ENCODE data around the gene BRSK1.

BRSK1 gene

DNA sequence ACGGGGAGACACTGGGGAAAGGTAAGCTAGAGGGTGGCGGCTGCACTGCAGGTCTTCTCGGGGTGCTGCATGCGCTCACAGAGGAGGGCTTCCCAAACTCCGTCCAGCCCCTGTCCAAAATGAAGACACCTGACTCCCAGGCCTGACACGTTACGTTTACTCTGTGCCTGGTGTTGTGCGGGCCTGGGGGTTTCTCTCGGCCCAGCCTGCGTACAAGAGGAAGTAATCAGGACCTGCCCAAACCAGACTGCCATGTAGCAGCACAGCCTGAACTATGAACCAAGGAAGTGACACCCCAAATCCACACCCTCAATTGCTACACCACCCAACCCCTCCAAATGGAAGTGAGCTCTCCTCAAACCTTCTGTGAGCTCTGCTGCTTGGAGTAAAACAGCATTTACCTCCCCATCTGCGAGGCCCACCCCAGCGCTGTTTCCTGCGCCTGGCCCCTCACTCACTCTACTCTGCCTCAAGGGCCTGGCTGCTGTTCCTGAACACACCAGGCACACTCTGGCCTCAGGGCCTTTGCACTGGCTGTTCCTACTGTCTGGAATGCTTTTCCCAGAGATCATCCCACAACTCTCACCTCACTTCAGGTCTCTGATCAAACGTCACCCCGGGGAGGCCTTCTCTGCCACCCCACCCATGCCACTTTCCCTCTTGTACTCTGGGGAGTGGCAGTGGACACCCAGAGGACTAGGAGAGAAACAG lies 6.9 kb upstream of the BRSK1 start:
- no peak for DNase-seq

- DNase-seq = no peak
Measured at GRCh38 chr19:55277494-55277893, 6.3 kb upstream of the BRSK1 start.

- no peak for DNase-seq
Measured at GRCh38 chr19:55278391-55279135, 5.2 kb upstream of the BRSK1 start.

DNA sequence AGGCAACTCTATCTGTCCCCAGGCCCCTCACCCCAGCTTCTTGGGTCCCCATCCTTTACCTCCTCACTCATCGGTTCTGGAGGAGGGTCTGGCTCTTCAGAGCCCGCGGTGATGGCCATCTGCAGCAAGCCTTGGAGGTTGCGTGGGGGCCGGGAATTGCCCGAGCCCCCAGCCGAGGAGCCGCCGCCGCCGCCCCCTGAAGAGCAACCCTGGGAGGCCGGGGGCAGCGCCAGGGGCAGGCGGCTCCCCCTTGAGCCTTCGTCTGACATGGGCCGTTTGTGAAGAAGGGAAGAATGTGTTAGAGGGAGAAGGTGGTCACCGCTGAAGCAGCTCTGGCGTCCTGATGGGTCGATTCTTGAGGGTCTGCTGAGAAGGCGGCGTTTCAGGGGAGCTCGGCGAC lies 4.5 kb upstream of the BRSK1 start:
- no peak for DNase-seq

DNA sequence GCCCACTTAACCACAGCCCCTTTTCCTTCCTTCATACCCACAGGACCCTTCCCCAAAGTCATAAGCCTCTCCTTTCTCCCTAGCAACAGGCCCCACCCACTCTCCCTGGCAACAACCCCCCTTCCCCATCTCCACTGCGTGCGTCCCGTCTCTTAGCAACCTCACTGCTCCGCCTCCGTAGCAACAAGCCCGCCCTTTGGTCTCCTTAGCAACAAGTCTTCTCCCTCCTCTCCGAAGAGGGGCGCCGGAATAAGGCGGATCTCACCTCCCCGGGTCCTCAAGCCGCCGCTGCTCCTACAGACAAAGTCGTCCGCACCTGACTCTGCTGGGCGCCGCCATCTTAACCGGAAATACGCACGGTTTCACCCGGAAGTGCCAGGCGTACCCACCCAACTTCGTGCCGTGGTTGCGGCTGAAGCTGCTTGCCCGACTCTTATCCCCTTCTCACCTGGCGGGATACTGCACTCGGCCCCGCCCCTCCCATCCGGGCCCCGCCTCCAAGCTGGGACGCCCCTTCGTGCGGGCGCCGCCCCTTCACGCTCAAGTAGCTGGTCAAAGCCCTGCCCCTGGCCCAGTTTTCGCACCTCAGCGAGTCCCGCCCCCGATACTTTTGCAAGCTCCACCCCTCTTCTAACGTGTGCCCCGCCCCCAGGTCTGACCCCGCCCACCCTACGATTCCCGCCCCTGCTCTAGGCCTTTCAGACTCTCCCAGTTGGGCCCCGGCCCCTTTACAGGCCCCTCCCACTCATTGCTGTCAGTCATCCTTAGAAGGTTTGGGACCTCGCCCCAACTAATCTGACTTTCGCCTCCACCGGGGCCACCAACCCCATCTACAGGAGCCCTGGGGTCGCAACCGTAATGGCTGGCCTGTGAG lies 3.8 kb upstream of the BRSK1 start, which contains the start of gene HSPBP1:
TSS of gene HSPBP1 (minus strand) at position 341 of the 874 bp plus-strand sequence. CDS start 502 bp downstream, outside the sequence.
- DNase-seq = peak; percentile 92

DNA sequence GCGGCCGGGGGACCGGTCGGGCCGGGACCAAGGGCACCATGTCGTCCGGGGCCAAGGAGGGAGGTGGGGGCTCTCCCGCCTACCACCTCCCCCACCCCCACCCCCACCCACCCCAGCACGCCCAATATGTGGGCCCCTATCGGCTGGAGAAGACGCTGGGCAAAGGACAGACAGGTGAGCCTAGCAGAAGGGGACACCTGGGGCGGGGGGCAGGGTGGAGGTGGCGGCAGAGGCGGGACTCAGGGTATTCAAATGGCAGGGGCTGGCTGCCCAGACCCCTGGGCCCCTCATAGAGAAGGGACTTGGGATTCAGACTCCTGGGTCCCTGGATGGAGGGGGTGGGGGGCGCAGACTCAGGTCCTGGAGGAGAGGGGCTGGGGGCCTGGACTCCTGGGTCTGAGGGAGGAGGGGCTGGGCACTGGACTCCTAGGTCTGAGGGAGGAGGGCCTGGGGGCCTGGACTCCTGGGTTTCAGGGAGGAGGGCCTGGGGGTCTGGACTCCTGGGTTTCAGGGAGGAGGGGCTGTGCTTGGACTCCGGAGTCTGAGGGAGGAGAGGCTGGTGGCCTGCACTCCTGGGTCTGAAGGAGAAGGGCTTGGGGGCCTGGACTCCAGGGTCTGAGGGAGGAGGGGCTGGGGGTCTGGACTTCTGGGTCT lies 735 bp downstream of the BRSK1 start:
- no peak for DNase-seq

DNA sequence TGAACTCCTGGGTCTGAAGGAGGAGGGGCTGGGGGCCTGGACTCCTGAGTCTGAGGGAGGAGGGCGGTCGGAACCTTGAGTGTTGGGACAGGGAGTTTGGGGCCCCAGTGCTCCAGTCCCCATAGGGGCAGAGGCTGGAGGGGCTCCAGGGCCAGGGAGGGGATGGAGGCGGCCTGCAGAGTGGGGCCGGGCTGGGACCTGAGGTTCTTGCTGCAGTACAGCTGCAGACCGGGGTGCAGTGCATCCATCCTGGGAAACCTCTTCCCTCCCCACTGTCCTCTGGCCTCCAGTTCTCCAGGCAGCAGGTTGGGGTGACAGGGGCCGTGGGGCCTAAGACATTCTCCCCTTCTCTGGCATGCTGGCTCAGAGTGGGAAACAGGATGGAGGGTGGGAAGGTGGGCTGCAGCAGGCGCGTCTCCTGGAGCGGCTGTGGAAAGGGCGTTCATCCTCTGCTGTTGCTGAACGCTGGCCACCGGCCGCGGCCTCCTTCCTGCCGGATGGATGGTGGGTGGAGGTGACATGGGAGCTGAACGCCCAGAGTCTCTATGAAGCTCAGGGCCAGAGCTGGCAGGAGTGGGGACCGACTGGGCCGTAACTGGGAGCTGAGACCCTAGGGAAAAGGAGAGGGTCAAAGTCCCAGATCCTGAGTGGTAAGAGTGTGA lies 1.6 kb downstream of the BRSK1 start:
- DNase-seq = no peak

DNA sequence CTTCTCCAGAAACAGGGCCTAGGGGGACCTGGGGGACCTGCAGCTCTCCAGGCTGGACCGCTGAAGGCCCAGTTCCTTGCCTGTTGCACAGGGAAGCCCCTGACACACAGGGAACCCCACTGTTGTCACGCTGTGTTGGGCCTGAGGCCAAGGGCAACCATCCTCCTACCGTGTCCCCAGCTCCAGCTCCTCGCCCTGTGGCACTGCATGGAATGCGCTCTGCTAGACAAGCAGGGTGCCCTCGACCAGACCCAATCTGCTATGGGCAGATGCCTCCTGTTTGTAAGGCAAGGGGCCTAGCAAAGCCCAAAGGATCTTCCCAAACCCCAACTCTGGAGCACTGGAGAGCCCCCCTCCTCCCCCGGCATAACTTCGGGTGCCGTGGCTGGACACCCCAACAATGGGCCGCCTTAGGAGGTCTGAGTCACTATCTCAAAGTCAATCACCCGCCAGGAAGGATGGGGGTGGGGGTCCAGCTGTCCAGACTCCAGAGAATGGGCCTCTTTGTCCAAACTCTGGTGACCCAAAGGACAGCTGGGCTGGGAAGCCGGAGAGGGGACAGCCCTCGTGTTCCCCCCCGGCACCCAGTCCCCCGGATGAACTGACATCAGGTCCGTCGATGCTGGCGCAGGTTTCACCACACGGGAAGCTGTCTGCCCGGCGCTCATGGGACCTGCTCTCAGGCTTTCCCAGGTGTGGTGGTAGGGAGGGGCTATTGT lies 3.7 kb downstream of the BRSK1 start:
- DNase-seq = no peak

DNA sequence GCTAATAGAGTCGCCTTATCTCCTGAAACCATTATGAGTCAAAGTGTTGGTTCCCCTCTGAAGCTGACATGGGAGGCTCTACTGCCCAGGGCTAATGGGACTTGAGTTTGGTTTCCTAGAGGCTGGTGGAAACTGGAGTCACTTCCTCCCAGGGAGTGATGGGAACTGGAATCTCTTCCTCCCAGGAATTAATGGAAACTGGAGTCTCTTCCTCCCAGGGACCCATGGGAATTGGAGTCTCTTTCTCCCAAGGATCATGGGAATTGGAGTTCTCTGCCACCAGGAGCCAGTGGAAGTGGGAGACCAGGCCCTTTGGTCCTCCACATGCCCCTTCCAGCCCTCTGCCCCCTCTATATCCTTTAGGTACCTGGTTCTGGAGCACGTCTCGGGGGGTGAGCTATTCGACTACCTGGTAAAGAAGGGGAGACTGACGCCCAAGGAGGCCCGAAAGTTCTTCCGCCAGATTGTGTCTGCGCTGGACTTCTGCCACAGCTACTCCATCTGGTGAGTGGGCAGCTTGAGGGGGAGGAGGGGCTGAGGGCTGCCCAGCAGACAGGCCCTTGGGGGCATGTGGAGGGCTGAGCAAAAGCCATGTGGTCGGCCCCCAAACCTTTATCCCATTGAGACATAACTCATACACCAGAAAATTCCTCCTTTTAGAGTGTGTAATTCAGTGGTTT lies 5.5 kb downstream of the BRSK1 start:
- DNase-seq = no peak

GRCh38 chr19:55297267-55297666 lies 13.5 kb downstream of the BRSK1 start:
- DNase-seq = no peak

DNA sequence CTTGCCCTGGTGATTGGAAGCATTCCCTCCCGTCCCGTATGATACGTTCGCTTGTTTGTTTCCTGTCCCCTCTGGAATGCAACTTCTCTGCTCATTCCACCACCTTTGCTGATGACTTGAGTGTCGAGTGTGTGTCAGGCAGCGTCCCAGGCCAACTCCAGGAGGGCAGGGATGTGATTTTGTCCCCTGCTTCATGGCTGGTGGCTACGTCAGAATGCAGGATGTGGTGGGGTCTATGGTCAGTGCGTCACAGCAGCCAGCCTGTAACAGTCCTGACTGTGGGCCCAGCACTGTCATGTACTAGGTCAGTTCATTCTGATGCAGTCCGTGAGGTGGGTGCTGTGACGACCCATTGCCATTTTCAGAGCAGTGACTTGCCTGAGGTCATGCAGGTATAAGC lies 16.2 kb downstream of the BRSK1 start:
- DNase-seq = no peak

DNA sequence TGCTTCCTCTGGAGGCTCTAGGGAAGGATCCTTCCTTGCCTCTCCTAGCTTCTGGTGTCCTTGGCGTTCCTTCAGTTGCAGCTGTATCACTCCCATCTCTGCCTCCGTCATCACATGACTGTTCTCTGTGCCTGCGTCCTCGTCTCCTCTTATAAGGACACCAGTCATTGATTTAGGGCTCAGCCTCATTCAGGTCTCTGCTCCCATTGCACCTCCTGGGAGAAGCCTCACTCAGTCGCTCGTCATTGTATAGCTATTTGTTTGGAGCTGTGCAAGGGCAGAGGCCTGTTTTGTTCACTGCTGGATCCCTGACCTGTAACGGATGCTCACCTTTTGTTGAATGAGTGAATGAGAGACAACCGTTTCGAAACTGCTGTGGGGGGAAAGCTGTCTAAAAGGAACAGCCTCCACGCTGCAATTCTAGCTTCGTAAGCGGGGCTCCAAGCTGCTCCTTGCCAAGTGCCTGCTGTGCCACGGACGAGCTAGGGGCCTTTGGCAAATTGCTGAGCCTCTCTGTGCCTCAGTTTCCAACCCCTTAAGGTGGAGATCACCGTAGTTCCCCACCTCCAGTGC lies 17.2 kb downstream of the BRSK1 start:
- DNase-seq = no peak

- peak; percentile 89 for DNase-seq
Measured at GRCh38 chr19:55301459-55302317, 17.9 kb downstream of the BRSK1 start.

DNA sequence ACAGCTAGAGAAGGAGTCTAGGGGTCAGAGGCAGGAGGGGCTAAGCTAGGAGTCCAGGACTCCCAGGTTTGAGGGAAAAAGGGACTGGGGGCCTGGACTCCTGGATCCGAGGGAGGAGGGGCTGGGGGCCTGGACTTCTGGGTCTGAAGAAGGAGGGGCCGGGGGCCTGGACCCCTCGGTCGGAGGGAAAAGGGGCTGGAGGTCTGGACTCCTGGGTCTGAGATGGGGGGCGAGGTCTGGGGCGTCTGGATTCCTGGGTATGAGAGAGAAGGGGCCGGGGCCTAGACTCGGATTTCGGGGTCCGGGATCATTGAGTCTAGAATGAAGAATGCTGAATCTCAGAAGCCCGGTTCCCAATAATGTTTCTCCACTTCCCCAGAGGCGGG lies 18.5 kb downstream of the BRSK1 start:
- DNase-seq = no peak

GRCh38 chr19:55303477-55303876 lies 19.7 kb downstream of the BRSK1 start:
- DNase-seq = no peak

DNA sequence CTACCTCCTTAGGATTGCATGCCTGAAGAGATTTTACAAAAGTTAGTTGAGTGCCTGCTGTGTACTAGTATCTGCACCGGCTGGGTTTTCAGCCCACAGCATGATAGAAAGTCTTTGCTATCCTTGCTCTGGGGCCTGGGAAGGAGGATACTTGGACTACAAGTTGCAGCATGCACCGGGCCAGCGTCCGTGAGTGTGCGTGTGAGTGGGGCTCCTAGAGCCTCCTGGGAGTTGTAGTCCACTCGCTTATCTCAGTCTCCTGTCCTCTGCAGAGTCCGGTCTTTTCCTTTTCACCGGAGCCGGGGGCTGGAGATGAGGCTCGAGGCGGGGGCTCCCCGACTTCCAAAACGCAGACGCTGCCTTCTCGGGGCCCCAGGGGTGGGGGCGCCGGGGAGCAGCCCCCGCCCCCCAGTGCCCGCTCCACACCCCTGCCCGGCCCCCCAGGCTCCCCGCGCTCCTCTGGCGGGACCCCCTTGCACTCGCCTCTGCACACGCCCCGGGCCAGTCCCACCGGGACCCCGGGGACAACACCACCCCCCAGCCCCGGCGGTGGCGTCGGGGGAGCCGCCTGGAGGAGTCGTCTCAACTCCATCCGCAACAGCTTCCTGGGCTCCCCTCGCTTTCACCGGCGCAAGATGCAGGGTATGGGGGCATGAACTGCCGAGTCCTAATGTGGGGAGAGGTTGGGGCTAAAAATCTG lies 20.6 kb downstream of the BRSK1 start:
- DNase-seq = peak; percentile 11

DNA sequence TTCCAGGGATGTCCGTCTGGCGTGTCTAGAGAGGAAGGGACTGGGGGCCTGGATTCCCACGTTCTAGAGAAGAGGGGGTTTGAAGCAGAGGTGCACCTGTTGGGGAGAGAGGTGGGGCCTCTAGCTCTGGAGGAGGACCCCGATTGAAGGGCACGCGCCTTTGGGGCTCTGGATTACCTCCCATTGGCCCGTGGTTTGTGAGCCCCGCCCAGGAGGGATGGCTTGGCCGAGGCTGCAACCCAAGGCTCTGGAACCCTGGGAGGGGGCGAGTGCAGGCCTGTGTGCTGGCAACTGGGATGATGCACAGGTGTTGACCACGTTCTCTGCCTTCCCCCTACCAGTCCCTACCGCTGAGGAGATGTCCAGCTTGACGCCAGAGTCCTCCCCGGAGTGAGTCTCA lies 21.2 kb downstream of the BRSK1 start:
- no peak for DNase-seq

DNA sequence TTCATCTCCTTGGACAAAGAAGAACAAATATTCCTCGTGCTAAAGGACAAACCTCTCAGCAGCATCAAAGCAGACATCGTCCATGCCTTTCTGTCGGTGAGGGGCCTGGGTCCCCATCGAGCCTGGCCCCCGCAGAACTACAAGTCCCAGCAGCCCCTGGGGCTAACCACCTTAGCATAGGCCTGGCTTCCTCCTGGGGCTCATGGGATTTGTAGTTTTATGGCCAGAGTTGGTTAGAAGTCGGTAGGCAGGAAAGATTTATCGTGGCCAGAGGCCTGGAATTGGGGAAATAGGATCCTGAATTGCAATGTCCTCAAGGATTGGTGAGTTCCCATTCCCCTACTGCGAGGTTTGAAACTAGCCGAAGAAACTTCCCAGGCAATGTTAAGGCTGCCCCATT lies 21.7 kb downstream of the BRSK1 start:
- peak; percentile 18 for DNase-seq

DNA sequence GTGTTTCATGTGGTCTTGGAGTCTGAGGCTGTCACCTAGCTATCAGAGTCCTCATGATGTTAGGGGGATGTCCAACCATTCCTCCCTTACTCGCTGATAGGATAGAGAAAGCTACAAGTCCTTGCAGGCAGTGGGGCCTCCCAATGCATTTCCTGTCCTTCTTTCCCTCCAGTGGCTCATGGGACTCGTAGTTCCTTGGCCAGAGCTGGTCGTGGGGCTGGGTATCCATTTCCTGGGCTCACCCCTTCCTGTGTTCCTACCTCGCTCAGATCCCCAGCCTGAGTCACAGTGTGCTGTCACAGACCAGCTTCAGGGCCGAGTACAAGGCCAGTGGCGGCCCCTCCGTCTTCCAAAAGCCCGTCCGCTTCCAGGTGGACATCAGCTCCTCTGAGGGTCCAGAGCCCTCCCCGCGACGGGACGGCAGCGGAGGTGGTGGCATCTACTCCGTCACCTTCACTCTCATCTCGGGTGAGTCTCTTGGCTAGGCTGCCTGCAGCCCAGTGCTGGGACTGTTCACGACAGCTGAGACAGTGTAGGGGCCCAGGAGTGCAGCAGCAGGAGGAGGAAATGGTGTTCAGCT lies 22.3 kb downstream of the BRSK1 start:
- no peak for DNase-seq
